ENCODE measurements around the gene ANAPC5. TPM values are rescaled to one million over a fixed set of nuclear protein-coding genes. Genes with fewer than 3 reads are reported as not detected.

ANAPC5 gene
- total RNA-seq, 2 experiments from 2014 or later = 122 TPM

DNA sequence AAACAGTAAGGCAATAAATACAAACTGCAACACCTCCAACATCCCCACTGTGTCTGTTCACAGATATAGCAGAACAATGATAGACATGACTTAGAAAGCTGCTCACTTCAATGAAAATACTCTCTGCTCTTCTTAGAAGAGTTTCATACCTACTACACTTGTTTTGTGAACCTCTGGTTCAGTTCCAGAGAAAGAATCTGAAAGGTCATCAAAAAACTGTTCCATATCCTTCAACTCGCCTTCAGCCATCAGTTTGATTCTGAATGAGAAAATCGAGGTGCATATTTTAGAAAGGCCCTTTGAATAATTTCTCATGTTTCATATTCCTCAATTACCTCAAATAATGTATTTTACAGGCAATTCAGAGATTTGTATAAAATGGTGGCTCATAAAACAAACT lies 5.5 kb downstream of the ANAPC5 start:
- TF ChIP-seq, protein P1, sequence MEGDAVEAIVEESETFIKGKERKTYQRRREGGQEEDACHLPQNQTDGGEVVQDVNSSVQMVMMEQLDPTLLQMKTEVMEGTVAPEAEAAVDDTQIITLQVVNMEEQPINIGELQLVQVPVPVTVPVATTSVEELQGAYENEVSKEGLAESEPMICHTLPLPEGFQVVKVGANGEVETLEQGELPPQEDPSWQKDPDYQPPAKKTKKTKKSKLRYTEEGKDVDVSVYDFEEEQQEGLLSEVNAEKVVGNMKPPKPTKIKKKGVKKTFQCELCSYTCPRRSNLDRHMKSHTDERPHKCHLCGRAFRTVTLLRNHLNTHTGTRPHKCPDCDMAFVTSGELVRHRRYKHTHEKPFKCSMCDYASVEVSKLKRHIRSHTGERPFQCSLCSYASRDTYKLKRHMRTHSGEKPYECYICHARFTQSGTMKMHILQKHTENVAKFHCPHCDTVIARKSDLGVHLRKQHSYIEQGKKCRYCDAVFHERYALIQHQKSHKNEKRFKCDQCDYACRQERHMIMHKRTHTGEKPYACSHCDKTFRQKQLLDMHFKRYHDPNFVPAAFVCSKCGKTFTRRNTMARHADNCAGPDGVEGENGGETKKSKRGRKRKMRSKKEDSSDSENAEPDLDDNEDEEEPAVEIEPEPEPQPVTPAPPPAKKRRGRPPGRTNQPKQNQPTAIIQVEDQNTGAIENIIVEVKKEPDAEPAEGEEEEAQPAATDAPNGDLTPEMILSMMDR (IDR thresholded peaks at IDR 0.05) = no peak
- Mint-ChIP-seq H3K4me3 (no peak overlapping the region), H3K36me3 (ENCODE audit: low read depth) (peaks cover 29% of the 10 kb centered on the region), H3K4me1 (ENCODE audit: low read depth) (peaks cover 21% of the 10 kb centered on the region), H3K9me3 (no peaks in the 10 kb centered on the region), H3K27me3 (no peaks in the 10 kb centered on the region), H3K27ac (no peak overlapping the region)
- ChIA-PET CTCF (interaction anchor here (1.2 to 3.1 kb wide), 3 partner anchors 11 to 96 kb away, joined by 4 to 19 read pairs (median 5); no protein-coding TSS in a partner anchor), POLR2A (interaction anchor here (0.8 to 1.5 kb wide), 6 partner anchors 9 to 372 kb away, joined by 3 to 5 read pairs (median 3); partner anchors contain the start of gene RNF34)
- ATAC-seq (no peak), DNase-seq (no peak)
- intact Hi-C loops (cut with micrococcal nuclease) = no loop called here

DNA sequence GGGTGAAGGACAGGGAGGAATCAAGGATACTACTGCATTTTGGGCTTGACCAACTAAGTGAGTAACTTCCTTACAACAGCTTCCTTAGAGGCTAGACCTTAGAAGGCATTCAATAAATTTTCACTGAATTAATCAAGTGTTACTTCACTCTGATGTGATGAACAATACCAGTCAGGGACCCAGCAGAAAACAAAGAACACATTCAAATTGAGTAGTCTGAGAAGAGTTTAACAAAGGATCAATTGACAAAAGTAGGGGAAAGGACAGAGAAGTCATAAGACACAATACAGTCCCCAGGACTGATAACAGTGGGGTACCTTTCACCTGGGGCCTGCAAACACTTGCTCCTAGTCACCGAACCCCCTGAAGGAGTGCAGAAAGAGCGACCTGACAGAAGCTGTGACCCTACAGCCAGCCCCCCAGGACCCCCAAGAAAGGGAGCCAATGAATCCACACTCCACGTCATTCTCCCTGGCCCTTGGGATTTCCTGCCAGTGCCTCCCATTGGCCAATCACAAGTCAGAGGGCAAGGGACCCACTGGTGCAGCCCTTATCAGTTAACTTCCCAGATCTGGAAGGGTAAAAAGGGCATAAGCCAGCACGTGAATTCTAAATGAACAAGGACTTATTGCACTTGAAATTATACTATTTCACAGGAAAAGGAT lies 6.9 kb downstream of the ANAPC5 start:
- peaks cover 30% of the 10 kb centered on the region for H3K36me3 Mint-ChIP-seq (ENCODE audit: low read depth)
- DNase-seq = no peak
- H3K27ac Mint-ChIP-seq = peak overlapping the region; percentile 22
- ChIA-PET CTCF (interaction anchor here (3.1 kb wide), 1 partner anchor 10 kb away, joined by 19 read pairs; no protein-coding TSS in a partner anchor), POLR2A (no interaction called here)
- peaks cover 16% of the 10 kb centered on the region for H3K4me1 Mint-ChIP-seq (ENCODE audit: low read depth)
- intact Hi-C loops (cut with micrococcal nuclease) = no loop called here
- H3K27me3 Mint-ChIP-seq = no peaks in the 10 kb centered on the region
- TF ChIP-seq, protein P1 (IDR thresholded peaks at IDR 0.05) = no peak
- no peak for ATAC-seq
- no peak overlapping the region for H3K4me3 Mint-ChIP-seq
- H3K9me3 Mint-ChIP-seq = no peaks in the 10 kb centered on the region

DNA sequence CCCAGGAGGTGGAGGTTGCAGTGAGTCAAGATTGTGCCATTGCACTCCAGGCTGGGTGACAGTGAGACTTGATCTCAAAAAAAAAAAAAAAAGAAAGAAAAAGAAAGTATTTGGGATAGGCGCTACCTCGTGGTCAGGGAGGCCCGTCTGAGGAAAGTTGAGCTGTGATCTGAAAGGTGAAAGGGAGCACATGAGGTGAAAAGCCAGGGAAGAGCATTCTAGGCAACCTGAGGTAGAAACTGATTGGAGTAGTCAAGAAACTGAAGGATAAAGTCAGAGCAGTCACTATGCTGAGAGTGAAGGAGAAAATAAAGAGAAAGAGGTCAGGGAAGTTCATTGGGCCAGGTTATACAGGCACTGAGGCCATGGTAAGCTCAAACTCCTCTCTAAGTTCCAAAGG lies 7.7 kb downstream of the ANAPC5 start:
- no peaks in the 10 kb centered on the region for H3K9me3 Mint-ChIP-seq
- intact Hi-C loops (cut with micrococcal nuclease) = no loop called here
- ChIA-PET POLR2A (no interaction called here), CTCF (no interaction called here)
- H3K4me1 Mint-ChIP-seq (ENCODE audit: low read depth) = peaks cover 12% of the 10 kb centered on the region
- no peak overlapping the region for H3K27ac Mint-ChIP-seq
- H3K27me3 Mint-ChIP-seq = no peaks in the 10 kb centered on the region
- ATAC-seq (no peak), DNase-seq (no peak)
- TF ChIP-seq, protein P1 (IDR thresholded peaks at IDR 0.05) = no peak
- H3K4me3 Mint-ChIP-seq = no peak overlapping the region
- H3K36me3 Mint-ChIP-seq (ENCODE audit: low read depth) = peaks cover 29% of the 10 kb centered on the region

DNA sequence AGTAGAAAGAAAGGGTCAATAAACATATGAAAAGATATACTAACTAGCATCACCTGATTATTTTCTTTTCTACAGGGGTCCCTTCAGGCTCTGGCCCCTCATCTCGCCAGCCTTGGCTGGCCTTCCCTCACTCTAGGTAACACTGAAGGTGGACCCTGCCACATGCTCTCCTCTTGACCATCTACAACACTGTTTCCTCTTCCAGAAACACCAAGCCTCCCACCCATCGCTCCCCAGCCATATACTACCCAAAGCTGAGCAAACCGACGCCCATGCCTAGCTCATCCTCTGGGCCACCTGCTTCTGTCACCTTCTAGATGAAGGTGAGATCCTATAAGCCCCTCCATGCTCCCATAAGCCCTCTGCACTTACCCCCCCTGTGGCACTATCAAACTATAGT lies 14.8 kb downstream of the ANAPC5 start:
- Mint-ChIP-seq H3K36me3 (ENCODE audit: low read depth) (peaks cover 25% of the 10 kb centered on the region), H3K4me3 (no peak overlapping the region), H3K27me3 (no peaks in the 10 kb centered on the region), H3K9me3 (no peaks in the 10 kb centered on the region), H3K4me1 (ENCODE audit: low read depth) (peaks cover 3% of the 10 kb centered on the region), H3K27ac (peak overlapping the region; percentile 50)
- TF ChIP-seq, protein P1 (IDR thresholded peaks at IDR 0.05) = no peak
- intact Hi-C loops (cut with micrococcal nuclease) = loop anchor here (10.0 kb wide), 1 partner anchor 107 kb away; no protein-coding TSS in a partner anchor
- ChIA-PET POLR2A (interaction anchor here (0.7 to 1.2 kb wide), 5 partner anchors 10 to 187 kb away, joined by 3 to 7 read pairs (median 3); partner anchors contain the start of genes ANAPC5 and RNF34), CTCF (interaction anchor here (7.5 kb wide), 1 partner anchor 105 kb away, joined by 80 read pairs; no protein-coding TSS in a partner anchor)
- no peak for ATAC-seq
- DNase-seq = no peak
